GM12874 (cell line): ENCODE measurements around the gene MTOR.

Experiments
- TF ChIP-seq, protein P1 (sequence below): IDR thresholded peaks from 2 replicates; pipeline ENCODE4 v1.5.1; 2011; ENCODE audit warnings: low read depth, mild to moderate bottlenecking, control low read depth, low read length, moderate library complexity; ENCODE audit not compliant: insufficient read depth

MTOR gene

GRCh38 chr1:11064942-11065341 lies 197.4 kb downstream of the MTOR start:
- TF ChIP-seq, protein P1, sequence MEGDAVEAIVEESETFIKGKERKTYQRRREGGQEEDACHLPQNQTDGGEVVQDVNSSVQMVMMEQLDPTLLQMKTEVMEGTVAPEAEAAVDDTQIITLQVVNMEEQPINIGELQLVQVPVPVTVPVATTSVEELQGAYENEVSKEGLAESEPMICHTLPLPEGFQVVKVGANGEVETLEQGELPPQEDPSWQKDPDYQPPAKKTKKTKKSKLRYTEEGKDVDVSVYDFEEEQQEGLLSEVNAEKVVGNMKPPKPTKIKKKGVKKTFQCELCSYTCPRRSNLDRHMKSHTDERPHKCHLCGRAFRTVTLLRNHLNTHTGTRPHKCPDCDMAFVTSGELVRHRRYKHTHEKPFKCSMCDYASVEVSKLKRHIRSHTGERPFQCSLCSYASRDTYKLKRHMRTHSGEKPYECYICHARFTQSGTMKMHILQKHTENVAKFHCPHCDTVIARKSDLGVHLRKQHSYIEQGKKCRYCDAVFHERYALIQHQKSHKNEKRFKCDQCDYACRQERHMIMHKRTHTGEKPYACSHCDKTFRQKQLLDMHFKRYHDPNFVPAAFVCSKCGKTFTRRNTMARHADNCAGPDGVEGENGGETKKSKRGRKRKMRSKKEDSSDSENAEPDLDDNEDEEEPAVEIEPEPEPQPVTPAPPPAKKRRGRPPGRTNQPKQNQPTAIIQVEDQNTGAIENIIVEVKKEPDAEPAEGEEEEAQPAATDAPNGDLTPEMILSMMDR = no peak

DNA sequence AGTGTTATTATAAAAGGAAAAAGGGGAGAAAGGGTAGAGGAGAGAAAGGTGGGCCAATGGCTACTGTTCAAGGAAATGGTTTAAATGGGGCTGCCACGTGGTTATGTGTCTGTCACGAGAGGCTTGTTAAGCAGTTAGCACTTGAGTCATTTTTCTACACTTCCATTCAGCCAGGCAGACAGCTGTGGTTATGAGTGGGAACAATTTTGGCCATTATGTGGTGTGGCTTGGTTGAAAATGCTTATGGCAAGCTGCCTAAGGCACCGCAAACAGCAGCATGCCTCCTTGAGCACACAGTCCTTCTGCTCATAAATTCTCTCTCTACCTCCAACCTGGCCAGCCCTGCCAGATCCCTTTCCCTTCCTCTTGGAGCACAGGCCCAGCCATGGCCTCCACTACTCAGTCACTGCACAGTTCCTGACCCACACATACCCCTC lies 199.4 kb downstream of the MTOR start:
- TF ChIP-seq, protein P1 = no peak

- TF ChIP-seq, protein P1 = no peak
Observed at GRCh38 chr1:11061652-11062365, 200.5 kb downstream of the MTOR start.

- TF ChIP-seq, protein P1 = peak; percentile 34
Observed at GRCh38 chr1:11059968-11060830, 202.2 kb downstream of the MTOR start, which contains the start of gene SRM. TSS of gene SRM (minus strand) at chr1:11060018. CDS start at chr1:11059943, 75 bp downstream.

DNA sequence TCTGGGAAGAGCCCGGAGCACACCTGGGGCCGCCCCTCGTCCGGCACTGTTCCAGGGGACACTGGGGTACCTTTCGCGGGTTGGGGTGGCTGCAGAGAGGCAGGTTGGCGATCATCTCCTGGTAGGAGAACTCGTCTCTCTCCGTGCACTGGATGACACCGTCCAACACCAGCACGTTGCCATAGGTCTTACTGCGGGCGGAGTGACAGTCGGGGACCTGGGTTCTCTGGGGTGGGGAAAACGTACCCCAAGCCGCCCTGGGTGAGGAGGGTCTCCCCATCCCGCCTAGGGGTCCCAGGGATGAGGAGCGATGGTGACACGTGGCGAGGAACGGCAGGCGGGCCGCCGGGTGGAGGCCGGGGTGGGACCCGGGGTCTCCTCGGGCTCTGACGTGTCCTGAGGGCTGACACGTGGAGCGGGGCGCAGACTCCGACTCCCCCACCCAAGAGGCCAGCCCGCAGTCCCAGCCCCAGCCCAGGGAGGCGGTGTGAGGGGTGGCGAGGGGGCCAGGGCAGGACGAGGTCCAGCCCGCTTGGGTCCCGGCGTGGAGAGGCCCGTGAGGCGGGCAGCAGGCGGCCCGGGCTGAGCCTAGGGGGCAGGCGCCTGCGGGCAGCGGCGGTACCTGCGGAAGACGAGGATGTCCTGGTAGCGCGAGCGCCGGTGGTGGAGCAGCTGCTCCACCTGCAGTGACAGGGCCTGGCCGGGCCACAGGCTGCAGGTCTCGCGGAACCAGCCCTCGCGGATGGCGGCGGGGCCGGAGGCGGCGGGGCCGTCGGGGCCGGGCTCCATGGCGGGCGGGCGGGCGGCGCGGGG lies 203.0 kb downstream of the MTOR start:
- TF ChIP-seq, protein P1 = 0 out of 2 replicates have a peak, but pooled peaks have one; percentile 7

DNA sequence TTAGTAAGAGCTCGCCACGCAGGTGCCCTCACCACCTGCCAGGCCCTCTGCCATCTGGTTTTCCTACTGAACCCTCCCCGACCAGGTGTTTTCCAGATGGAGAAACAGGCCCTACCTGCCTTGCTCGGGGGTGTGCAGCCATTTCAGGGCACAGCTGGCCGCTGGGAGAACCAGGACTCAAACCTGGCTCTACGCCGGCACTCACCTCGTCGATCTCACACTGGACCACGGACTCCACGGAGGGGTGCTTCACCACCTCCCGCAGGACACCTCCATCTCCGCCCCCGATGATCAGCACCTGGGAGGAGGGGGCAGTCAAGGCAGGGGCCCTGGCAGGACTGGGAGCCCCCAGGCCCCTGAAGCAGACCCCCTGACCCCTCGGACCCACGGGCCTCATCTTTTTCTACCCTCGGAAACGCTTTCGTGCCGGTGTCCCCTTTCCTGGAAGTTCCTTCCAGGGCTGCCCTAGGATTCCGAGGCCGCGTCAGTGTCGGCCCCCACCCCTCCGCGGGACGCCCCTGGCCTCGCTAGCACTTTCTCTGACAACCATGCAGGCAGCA lies 203.7 kb downstream of the MTOR start:
- TF ChIP-seq, protein P1 = no peak
